Inflammatory macrophage treated with lipopolysaccharide for 1 hour (primary cell): ENCODE results near the gene SAMD3.
"Not testable (repeated sequence)": the region's sequence is repeated elsewhere in the genome, so short reads cannot be mapped to it uniquely, and the experiment has no call there.

Experiments used
- DNase-seq, 2 donors: peaks; one replicate each; pipeline ENCODE4 v3.0.0-alpha.2; 2020 to 2022

The SAMD3 gene

GRCh38 chr6:130207979-130208649, 14.6 kb downstream of the SAMD3 start:
- no peak for DNase-seq

GRCh38 chr6:130206479-130206878, 16.3 kb downstream of the SAMD3 start:
- no peak for DNase-seq

- DNase-seq, result no peak
Observed at GRCh38 chr6:130204322-130204721, 18.4 kb downstream of the SAMD3 start.

- DNase-seq, result no peak
Observed at GRCh38 chr6:130203370-130203769, 19.4 kb downstream of the SAMD3 start.

- DNase-seq, result no peak
Observed at GRCh38 chr6:130202782-130203181, 20.0 kb downstream of the SAMD3 start.

GRCh38 chr6:130200020-130200419, 22.7 kb downstream of the SAMD3 start:
- no peak for DNase-seq

GRCh38 chr6:130198483-130199035, 24.2 kb downstream of the SAMD3 start:
- no peak for DNase-seq

GRCh38 chr6:130197816-130198482, 24.8 kb downstream of the SAMD3 start:
- DNase-seq, result not testable (repeated sequence)

GRCh38 chr6:130194434-130194833, 28.3 kb downstream of the SAMD3 start:
- not testable (repeated sequence) for DNase-seq

GRCh38 chr6:130190701-130191690, 31.8 kb downstream of the SAMD3 start:
- peak in 1 of 2 donors; percentile 7 for DNase-seq

- DNase-seq, result peak; percentile 9 to 32
Observed at GRCh38 chr6:130189531-130190397, 33.0 kb downstream of the SAMD3 start.

- no peak for DNase-seq
Observed at GRCh38 chr6:130188207-130188899, 34.4 kb downstream of the SAMD3 start.

- no peak for DNase-seq
Observed at GRCh38 chr6:130187335-130188206, 35.2 kb downstream of the SAMD3 start.

GRCh38 chr6:130185658-130186057, 37.1 kb downstream of the SAMD3 start:
- no peak for DNase-seq

GRCh38 chr6:130183271-130184222, 39.2 kb downstream of the SAMD3 start:
- no peak for DNase-seq

GRCh38 chr6:130182466-130182865, 40.3 kb downstream of the SAMD3 start:
- DNase-seq, result no peak

GRCh38 chr6:130178692-130179091, 44.1 kb downstream of the SAMD3 start:
- DNase-seq, result no peak

- DNase-seq, result no peak
Observed at GRCh38 chr6:130176378-130176777, 46.4 kb downstream of the SAMD3 start.

GRCh38 chr6:130173377-130174004, 49.3 kb downstream of the SAMD3 start:
- DNase-seq, result not testable (repeated sequence)
